HG03196 (cell line): ENCODE data around the gene HNF4A.
A peak's percentile ranks its signal among the peaks of the same experiment; 100 is the strongest.
"Not testable (repeated sequence)": the region's sequence is repeated elsewhere in the genome, so short reads cannot be mapped to it uniquely, and the experiment has no call there.

Experiments used
- ATAC-seq: cut with Tn5 transposase; IDR thresholded peaks from one replicate; pipeline ENCODE4 v1.9.1; 2021; ENCODE audit not compliant: unreplicated experiment

Gene HNF4A

DNA sequence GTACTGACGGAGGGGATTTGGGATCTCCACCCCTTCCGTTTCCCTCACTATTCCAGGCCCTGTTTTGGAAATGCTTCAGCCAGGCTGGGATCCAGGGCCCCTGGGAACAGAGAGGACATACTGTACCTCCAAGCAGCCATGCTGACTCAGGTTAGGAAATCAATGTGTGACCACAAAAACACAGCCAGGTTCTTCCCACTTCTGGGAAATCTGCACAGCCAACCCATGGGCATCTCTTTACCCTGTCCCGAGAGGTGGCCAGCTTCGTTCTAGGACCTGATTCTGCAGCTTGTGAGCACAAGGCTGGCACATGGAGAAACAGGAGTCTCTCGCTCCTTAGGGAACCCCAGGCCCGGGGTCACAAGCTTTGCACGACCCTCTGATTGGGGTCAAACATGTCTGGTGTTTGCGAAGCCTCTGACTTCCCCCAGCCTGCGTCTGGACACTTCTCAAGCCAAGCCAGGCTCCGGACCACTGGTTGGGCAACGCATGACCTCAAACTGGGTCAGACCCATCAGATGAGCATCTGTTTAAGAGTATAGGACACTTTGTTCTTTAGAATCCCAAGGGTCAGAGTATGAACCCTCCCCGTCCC lies 111.9 kb downstream of the HNF4A start:
- no peak for ATAC-seq

DNA sequence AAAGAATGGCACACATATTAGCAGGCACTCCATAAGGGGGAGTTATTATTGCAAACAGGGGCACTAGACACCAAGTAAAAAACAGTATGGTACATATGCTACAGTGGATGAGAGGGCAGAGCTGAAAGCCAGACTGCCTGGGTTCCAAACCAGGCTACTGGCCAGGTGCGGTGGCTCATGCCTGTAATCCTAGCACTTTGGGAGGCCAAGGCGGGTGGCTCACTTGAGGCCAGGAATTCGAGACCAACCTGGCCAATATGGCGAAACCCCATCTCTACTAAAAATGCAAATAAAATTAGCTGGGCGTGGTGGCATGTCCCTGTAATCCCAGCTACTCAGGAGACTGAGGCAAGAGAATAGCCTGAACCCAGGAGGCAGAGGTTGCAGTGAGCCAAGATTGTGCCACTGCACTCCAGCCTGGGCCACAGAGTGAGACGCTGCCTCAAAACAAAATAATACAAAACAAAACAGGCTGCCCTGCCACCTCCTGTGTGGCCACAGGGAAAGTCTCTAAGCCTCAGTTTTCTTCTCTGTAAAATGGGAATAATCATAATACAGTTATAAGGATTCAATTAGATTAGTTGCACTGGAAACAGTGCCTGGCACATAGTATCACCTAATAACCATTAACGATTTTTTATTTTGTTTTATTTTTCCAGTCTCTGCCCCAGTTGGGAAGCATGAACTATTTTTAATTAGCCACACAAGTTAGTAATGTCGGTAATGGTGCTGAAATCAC lies 112.7 kb downstream of the HNF4A start:
- ATAC-seq = no peak

DNA sequence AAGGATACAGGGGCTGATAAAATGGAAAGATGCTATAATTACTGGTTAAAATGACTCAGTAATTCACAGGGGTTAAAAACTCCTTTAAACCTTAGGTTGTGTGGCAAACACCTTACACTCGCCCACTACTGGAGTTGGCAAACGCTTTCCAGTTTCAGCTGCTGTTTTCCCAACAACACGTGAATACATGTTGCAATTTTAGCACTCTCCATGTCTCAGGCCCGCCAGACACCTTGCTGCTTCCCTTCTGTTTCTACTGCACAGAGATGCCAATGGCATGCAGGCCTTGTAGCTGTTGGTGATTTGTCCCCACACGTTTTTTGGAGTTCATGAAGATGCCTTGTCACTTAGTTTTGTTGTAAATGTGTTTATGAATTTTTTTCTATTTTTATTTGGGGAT lies 114.8 kb downstream of the HNF4A start:
- ATAC-seq = no peak

DNA sequence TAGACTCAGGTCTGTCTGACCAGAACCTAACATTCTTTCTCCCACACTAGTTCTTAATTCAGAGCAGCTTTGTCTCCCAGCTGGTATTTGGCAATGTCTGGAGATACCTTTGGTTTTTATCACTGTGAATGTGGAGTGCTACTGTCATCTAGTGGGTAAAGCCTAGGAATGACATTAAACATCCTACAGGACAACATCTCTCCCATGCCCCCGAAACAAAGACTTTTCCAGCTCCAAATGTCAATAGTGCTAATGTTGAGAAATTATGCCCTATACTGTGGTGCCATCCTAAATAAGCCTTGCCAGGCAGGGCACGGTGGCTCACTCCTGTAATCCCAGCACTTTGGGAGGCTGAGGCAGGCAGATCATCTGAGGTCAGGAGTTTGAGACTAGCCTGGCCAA lies 116.0 kb downstream of the HNF4A start:
- ATAC-seq = no peak

DNA sequence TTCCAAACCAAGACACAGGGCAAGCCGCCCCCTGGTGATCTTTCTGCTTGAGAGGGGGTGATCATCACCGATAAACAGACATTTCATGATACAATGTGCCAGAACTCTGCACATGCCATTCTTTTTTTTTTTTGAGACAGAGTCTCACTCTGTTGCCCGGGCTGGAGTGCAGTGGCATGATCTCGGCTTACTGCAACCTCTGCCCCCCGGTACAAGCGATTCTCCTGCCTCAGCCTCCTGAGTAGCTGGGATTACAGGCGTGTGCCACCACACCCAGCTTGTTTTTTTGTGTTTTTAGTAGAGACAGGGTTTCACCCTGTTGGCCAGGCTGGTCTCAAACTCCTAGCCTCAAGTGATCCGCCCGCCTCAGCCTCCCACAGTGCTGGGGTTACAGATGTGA lies 116.8 kb downstream of the HNF4A start:
- not testable (repeated sequence) for ATAC-seq

DNA sequence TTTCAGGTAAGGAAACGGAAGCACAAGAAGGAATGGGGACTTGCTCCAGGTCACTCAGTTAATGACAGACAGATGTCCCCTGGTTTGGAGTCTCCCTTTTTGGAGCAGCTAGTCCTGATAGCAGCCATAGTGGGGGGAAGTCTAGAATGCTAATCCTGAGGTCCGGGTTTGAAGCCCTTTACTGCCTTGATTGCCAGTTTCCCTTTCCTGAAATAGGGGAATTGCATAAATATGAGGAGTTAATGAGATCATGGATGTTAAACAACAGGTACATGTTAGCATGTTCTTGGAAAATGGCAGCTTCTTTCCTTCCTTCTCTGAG lies 119.8 kb downstream of the HNF4A start:
- no peak for ATAC-seq

DNA sequence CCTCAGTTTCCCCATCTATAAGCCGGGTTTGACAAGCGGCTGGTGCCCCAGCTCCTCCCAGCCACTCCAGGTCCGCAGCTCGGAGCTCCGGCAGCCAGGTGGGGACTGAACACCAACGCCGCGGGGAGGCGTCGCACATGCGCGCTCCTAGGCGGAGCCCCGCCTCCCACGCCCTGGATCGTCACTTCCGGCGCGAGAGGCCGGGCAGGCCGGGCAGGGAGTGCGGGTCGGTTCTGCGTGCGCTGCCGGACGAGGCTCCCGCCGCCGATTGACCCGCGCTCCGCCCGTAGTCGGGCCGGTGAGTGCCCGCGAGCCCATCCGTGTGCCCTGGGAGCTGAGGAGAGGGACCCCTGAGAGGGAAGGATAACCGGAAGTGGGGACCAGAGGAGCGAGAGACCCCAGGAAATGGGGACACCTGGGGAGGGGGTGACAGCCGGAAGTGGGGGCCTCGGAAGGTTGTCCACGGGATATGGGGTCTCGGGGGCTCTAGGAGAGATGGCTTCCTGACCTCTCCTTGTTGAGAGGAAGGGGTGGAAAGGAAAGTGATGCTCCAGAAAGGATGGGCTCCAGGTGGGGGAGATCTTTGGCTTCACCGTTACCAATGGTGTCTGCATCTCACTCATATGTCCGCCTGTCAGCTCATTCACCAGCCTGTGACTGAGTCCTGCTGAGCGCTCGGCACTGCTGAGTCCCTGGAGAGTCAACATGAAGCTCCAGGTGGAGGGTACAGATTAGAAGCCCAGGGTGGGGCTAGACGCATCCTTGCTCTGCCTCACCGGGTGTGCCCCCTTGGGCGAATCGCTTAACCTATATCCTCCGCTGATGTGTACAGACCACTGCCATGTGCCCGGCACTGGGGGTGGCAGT lies 120.4 kb downstream of the HNF4A start, which contains the start of gene TTPAL:
TTPAL (plus strand) TSS at position 181 of the 867 bp plus-strand sequence. CDS start 4,126 bp downstream, outside the sequence.
- peak; percentile 87 for ATAC-seq

DNA sequence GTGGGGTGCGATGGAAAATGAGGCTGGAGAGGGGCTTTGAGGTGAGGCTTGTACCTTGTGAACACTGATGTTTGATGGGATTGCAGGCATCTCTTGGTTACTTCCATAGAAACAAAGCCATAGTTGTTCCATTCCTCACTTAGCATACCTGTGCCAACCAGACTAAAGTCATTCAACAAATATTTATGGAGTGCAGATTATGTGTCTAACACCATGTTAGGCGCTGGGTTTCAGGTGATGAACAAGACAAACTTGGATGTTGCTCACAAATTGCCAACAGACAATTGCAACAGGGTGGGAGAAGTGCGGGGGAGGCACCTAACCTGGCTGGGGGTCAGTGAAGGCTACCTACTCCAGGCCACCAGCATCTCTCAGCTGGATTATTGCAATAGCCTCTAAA lies 121.7 kb downstream of the HNF4A start:
- ATAC-seq = no peak

DNA sequence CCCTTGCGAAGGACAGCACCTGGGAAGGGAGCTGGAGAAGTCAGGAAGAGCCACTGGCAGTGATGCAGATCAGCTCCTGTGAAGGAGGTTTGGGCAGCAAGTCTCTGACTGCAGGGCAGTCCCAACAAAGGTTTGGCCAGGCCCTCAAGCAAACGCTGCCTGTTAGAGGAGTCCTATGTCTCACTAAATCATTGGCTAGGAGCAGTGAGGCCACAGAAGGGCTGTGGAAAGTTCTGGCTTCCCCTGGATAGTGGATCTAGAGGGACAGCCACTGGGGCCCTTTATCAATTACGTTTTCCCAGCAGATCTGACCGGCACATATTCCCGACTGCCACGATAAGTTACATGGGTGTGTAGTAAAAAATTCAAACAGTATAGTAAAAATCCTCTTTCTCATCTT lies 122.7 kb downstream of the HNF4A start:
- ATAC-seq = no peak

DNA sequence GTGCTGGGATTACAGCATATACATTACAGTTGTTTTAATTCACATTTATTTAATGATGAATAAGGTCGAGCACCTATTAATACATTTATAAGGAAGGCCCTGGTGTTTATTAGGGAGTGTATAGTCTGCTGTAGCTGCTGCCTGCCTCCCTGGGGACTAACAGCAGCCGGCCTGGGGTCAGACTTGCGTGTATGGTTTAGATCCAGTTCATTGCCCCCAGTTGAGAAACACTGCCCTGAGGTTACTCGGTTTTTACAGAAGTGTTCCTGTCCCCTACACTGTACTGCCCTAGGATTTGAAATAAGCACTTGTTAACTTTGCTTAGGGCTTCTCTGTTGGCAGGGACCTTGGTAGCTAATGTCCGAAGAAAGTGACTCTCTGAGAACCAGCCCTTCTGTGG lies 124.1 kb downstream of the HNF4A start:
- ATAC-seq = no peak

DNA sequence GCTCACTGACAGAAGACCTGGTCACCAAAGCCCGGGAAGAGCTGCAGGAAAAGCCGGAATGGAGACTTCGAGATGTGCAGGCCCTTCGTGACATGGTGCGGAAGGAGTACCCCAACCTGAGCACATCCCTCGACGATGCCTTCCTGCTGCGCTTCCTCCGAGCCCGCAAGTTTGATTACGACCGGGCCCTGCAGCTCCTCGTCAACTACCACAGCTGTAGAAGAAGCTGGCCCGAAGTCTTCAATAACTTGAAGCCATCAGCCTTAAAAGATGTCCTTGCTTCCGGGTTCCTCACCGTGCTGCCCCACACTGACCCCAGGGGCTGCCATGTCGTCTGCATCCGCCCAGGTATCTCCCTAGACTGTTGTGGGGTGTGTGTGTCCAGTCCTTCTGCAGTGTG lies 124.6 kb downstream of the HNF4A start:
- ATAC-seq = no peak

DNA sequence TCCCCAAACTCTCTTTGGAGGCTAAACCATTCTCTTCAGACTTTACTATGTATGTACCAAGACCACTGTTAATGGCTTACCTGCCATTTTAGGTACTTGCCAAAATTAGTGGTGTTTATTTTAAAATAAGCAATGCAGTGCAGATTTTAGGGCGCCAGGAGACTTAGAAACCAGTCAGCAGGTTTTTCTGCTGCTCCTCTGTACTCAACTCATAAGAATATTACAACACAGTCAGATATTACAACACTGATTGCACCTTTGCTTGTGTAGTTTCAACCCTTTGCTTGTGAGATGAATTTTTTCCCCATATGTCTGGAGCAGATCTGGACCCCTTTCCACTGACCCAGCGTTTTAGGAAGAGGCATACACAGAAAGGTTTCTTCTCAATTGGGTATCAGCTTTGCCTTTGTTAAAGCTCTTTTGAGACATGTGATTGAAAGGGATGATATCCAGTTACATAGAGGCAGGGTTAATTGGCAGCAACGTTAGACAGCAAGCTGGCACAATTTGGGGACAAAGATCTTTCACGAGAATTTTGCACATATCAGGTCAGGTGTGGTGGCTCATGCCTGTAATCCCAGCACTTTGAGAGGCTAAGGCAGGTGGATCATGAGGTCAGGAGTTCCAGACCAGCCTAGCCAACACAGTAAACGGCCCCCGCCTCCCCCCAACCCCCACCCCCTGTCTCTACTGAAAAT lies 126.4 kb downstream of the HNF4A start:
- ATAC-seq = no peak

DNA sequence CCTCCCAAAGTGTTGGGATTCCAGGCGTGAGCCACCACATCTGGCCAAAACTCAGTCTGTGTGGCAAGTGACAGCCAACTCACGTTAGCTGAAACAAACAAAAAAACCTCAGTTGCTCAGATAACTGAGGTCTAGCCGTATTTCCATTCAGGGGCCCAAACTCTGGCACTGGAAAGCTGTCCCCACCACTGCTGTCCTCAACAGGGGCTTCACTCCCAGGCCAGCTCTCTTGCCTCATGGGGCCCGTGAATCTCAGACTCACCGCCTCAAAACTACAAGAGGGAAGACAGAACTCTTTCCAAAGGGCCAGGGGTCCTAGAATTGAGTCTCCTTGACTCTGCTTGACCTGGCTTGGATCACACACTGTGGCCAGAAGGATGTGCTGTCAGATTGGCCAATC lies 127.6 kb downstream of the HNF4A start:
- no peak for ATAC-seq
